Coronary artery (tissue), 2 donors: Measurements from ENCODE around the gene DNAJB12.
"Not testable (repeated sequence)": the region's sequence is repeated elsewhere in the genome, so short reads cannot be mapped to it uniquely, and the experiment has no call there.

Experiments
- DNase-seq: peaks from one replicate; pipeline ENCODE4 v3.0.0-alpha.2; 2017; ENCODE audit warnings: low spot score
- H3K27ac ChIP-seq, 2 donors: fragments of 200-600 bp; sonication (generic); one replicate each; pipeline ENCODE4 v1.5.1; 2016 to 2019
- H3K4me3 ChIP-seq: fragments of 200-600 bp; sonication (generic); 2 replicates; pipeline ENCODE4 v1.5.1; 2016; ENCODE audit warnings: mild to moderate bottlenecking, moderate library complexity
- TF ChIP-seq, protein P1 (sequence below): fragments of 200-600 bp; sonication (generic); IDR thresholded peaks from one replicate; pipeline ENCODE4 v1.5.1; 2019; ENCODE audit warnings: antibody characterized with exemption

Gene DNAJB12

DNA sequence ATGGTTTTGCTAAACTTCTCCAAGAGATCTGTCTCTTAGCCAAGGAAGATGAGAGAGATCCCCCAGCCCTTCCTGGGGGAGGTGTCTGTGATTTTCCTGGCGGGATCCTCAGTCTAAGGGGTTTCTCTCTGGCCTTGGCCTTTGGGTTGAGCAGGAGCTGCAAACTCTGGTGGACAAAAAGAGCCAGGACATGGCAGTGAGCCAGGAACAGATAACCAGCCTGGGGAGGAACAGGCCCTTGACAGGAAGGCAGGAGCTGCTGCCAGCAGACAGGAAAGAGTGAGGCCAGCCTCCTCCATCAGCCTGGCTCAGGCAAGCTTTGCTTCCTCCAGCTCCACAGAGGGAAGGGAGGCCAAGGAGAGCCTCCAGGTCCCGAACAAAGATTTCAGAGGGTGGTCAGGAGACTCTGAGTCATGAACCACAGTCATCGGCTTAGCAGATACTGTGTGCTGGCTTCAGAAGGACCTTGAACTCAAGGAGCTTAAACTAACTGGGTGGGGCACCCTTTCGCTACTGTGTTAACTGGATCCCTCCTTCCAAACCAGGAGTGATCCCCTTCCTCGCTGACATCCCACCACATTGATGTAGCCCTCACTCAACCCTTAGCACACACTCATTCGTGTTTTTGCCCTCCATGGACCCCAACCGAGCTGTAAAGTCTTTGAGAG lies 46.3 kb downstream of the DNAJB12 start:
- Histone ChIP-seq H3K27ac (peak overlapping the region in 1 of 2 donors; percentile 59), H3K4me3 (no peak overlapping the region)
- DNase-seq: no peak
- TF ChIP-seq, protein P1, sequence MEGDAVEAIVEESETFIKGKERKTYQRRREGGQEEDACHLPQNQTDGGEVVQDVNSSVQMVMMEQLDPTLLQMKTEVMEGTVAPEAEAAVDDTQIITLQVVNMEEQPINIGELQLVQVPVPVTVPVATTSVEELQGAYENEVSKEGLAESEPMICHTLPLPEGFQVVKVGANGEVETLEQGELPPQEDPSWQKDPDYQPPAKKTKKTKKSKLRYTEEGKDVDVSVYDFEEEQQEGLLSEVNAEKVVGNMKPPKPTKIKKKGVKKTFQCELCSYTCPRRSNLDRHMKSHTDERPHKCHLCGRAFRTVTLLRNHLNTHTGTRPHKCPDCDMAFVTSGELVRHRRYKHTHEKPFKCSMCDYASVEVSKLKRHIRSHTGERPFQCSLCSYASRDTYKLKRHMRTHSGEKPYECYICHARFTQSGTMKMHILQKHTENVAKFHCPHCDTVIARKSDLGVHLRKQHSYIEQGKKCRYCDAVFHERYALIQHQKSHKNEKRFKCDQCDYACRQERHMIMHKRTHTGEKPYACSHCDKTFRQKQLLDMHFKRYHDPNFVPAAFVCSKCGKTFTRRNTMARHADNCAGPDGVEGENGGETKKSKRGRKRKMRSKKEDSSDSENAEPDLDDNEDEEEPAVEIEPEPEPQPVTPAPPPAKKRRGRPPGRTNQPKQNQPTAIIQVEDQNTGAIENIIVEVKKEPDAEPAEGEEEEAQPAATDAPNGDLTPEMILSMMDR: no peak

DNA sequence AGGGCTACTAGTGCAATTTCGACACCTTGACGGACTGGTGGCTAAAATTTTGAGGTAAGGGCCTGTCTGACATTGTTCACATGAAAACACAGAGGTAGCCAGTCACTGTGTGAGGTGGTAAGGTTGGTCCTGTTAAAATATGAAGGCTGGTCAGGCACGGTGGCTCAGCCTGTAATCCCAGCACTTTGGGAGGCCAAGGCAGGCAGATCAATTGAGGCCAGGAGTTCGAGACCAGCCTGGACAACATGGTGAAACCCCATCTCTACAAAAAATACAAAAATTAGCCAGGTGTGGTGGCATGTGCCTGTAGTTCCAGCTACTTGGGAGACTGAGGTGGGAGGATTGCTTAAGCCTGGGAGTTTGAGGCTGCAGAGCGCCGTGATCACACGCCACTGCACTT lies 47.0 kb downstream of the DNAJB12 start:
- DNase-seq, H3K4me3 ChIP-seq, H3K27ac ChIP-seq: not testable (repeated sequence)

DNA sequence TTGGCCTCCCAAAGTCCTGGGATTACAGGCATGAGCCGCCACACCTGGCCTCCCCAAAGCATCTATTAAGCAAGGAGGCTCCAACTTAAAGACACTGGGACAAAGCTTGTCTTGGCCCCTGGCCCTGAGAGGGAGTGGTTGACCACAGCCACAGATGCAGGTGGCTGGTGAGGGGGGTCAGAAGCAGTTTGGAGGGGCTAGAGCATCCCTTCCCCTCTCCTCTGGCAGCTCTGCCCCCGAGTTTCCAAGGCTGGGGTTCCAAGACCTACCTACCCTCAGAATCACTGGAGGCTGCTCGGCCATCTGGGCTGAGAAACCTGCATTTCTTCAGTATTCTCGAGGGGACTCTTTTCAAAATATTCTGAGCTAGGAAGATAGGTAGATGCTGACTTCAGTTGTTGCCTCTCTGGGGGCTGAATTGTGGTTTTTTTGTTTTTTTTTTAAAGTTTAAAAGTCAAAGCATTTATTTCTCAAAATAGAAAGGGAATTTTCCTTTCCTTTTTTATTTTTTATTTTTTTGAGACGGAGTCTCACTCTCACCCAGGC lies 48.4 kb downstream of the DNAJB12 start:
- DNase-seq: no peak
- no peak overlapping the region for H3K4me3 ChIP-seq
- TF ChIP-seq, protein P1: no peak
- H3K27ac ChIP-seq: no peak overlapping the region

DNA sequence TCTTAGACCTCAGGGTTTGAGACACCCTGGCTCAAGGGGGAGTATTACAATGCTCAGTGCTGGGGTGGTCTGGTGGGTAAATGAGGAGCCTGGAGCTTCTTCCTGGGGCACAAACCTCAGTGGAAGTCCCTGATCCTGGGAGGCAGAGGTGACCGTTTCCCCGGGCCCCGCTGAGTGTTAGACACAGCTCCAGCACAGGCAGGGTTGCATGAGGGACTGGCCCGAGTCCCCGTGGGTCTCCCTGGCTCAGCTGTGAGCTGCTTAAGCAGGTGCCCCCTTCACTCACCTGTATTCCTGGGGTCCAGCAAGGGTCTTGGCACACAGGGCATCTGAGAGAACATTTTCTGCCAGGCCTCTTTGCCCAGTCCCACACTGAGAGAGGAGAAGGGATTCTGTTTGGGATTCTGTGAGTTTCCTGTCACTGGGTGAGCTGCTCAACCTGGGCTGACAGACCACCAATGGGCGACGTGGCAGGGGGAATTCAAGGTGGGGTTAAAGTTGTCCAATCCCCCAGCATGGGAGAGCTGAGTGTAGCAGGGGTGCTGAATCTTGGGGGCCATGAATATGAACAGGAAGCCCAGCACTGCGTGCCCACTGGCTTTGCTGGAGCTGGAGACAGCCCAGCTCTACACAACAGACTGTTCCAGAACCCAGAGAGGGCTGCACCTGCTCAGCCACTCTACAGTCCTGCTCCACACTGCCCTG lies 51.1 kb downstream of the DNAJB12 start:
- Histone ChIP-seq H3K4me3 (no peak overlapping the region), H3K27ac (no peak overlapping the region)
- TF ChIP-seq, protein P1: no peak
- no peak for DNase-seq

- Histone ChIP-seq H3K27ac (peak overlapping the region; percentile 94 to 98), H3K4me3 (no peak overlapping the region)
- TF ChIP-seq, protein P1: no peak
- no peak for DNase-seq
Measured at GRCh38 chr10:72298592-72299519, 55.9 kb downstream of the DNAJB12 start.

DNA sequence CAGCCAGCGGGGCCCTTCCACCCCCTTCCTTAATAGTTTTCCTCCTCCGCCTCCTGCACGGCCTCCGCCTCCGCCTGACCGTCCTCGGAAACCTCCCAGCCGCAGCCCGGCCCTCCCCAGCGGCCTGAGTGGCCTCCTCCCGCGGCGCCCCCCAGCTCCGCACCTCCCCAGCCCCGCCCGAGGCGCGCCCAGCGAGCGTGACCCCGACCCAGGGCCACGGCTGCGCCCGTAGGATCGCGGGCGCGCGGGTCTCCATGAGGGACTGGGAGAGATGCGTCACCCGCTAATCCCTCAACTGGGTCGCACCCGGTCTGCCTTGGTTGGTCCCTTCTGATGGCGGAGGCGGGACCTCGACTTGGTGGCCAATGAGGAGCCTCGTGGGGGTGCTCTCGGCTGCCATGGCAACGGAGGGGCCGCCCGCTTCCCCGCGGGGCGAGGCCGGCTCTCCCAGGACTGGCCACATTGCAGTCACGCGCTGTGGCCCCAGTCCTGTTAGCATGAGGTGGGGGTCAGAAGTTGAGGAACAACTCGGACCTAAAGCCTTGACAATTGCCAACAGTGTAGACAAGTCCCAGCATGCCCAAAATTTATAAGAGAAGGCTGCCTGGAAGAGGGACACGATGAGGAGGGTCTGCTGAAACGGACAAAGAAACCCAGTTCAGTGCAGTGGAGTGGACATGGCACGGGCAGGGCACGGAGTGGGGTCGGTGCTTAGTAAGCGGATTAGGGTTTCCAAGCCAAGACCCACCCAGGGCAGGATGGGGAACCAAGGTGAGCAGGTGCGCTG lies 56.7 kb downstream of the DNAJB12 start:
- TF ChIP-seq, protein P1: no peak
- peak; percentile 99 for DNase-seq
- Histone ChIP-seq H3K27ac (peak overlapping the region; percentile 94 to 98), H3K4me3 (peak overlapping the region; percentile 84)
